Trophoblast cell (in vitro differentiated cells and primary cell): ENCODE results near the gene THSD4.

Experiments used
- DNase-seq, 2 donors: peaks; one replicate each; pipeline ENCODE4 v3.0.0-alpha.2; 2016
- H2AFZ ChIP-seq: 2 replicates; pipeline ENCODE4 v1.6.1; 2013; ENCODE audit warnings: low read length, moderate library complexity, mild to moderate bottlenecking; ENCODE audit not compliant: insufficient read depth, poor library complexity
- H2AK5ac ChIP-seq: 2 replicates; pipeline ENCODE4 v1.6.1; 2013; ENCODE audit warnings: mild to moderate bottlenecking, low read length
- H2BK120ac ChIP-seq: 2 replicates; pipeline ENCODE4 v1.6.1; 2013; ENCODE audit warnings: low read length, mild to moderate bottlenecking, moderate library complexity; ENCODE audit not compliant: insufficient read depth, poor library complexity
- H2BK12ac ChIP-seq: 2 replicates; pipeline ENCODE4 v1.6.1; 2013; ENCODE audit warnings: mild to moderate bottlenecking, low read length, moderate library complexity
- H2BK5ac ChIP-seq: 2 replicates; pipeline ENCODE4 v1.6.1; 2013; ENCODE audit warnings: low read length, low read depth, moderate library complexity, mild to moderate bottlenecking; ENCODE audit not compliant: poor library complexity
- H3K14ac ChIP-seq: 2 replicates; pipeline ENCODE4 v1.6.1; 2013; ENCODE audit warnings: mild to moderate bottlenecking, low read length
- H3K18ac ChIP-seq: 2 replicates; pipeline ENCODE4 v1.6.1; 2013; ENCODE audit warnings: mild to moderate bottlenecking, low read length
- H3K23ac ChIP-seq: 2 replicates; pipeline ENCODE4 v1.6.1; 2013; ENCODE audit warnings: low read length
- H3K27ac ChIP-seq: 2 replicates; pipeline ENCODE4 v1.5.1; 2013; ENCODE audit warnings: low read depth, mild to moderate bottlenecking, inconsistent platforms, low read length, moderate library complexity
- H3K27me3 ChIP-seq: 2 replicates; pipeline ENCODE4 v1.6.1; 2013; ENCODE audit warnings: inconsistent platforms, mild to moderate bottlenecking, low read length, moderate library complexity; ENCODE audit not compliant: insufficient read depth
- H3K36me3 ChIP-seq, 2 experiments: 1 replicate in 1 of 2; 2 replicates in 1 of 2; pipeline ENCODE4 v1.6.1; 2013; ENCODE audit warnings: low read length in 2 of 2, mild to moderate bottlenecking in 2 of 2, moderate library complexity in 1 of 2; ENCODE audit not compliant: insufficient read depth in 2 of 2, control insufficient read depth in 1 of 2
- H3K4ac ChIP-seq: 2 replicates; pipeline ENCODE4 v1.6.1; 2013; ENCODE audit warnings: low read depth, mild to moderate bottlenecking, low read length, moderate library complexity
- H3K4me1 ChIP-seq, 2 experiments: 1 replicate in 1 of 2; 2 replicates in 1 of 2; pipeline ENCODE4 v1.6.1; 2013; ENCODE audit warnings: low read length in 2 of 2, mild to moderate bottlenecking in 2 of 2, moderate library complexity in 1 of 2; ENCODE audit not compliant: insufficient read depth in 2 of 2, control insufficient read depth in 1 of 2
- H3K4me2 ChIP-seq: 2 replicates; pipeline ENCODE4 v1.6.1; 2013; ENCODE audit warnings: inconsistent platforms, mild to moderate bottlenecking, low read length, moderate library complexity
- H3K4me3 ChIP-seq: 2 replicates; pipeline ENCODE4 v1.5.1; 2013; ENCODE audit warnings: mild to moderate bottlenecking, low read depth, low read length, inconsistent platforms
- H3K79me1 ChIP-seq: one replicate; pipeline ENCODE4 v1.6.1; 2013; ENCODE audit warnings: low read length
- H3K79me2 ChIP-seq: 2 replicates; pipeline ENCODE4 v1.6.1; 2013; ENCODE audit warnings: low read length, mild to moderate bottlenecking; ENCODE audit not compliant: control insufficient read depth, insufficient read depth, poor library complexity
- H3K9ac ChIP-seq: 2 replicates; pipeline ENCODE4 v1.6.1; 2013; ENCODE audit warnings: mild to moderate bottlenecking, low read length
- H3K9me3 ChIP-seq: 2 replicates; pipeline ENCODE4 v1.6.1; 2013; ENCODE audit warnings: low read depth, mild to moderate bottlenecking, control low read depth, inconsistent platforms, low read length; ENCODE audit not compliant: insufficient read depth
- H4K12ac ChIP-seq: 2 replicates; pipeline ENCODE4 v1.6.1; 2013; ENCODE audit warnings: low read depth, mild to moderate bottlenecking, low read length, moderate library complexity
- H4K8ac ChIP-seq: 2 replicates; pipeline ENCODE4 v1.6.1; 2013; ENCODE audit warnings: low read depth, mild to moderate bottlenecking, low read length, moderate library complexity
- H4K91ac ChIP-seq: one replicate; pipeline ENCODE4 v1.6.1; 2013; ENCODE audit warnings: low read depth, mild to moderate bottlenecking, low read length, moderate library complexity
- WGBS: extraction: QIAGEN DNeasy Blood & Tissue Kit; methylation state at CpG from one replicate; pipeline ENCODE4 v1.1.7; 2013; ENCODE audit warnings: missing lambda C conversion rate; ENCODE audit not compliant: insufficient read length, insufficient coverage; ENCODE audit errors: extremely low coverage; 5-methylcytosine and 5-hydroxymethylcytosine counted together

Gene THSD4

GRCh38 chr15:71362556-71362955, 247.3 kb downstream of the THSD4 start:
- H3K27ac ChIP-seq = no peak overlapping the region
- H3K4me2 ChIP-seq = no peak overlapping the region
- H3K9ac ChIP-seq = no peak overlapping the region
- no peak overlapping the region for H3K23ac ChIP-seq
- no peak overlapping the region for H2BK5ac ChIP-seq
- peaks cover 0 to 4% of the 10 kb centered on the region in 2 experiments for H3K4me1 ChIP-seq
- H4K91ac ChIP-seq = no peak overlapping the region
- H2BK12ac ChIP-seq = no peak overlapping the region
- no peak overlapping the region for H2AFZ ChIP-seq
- WGBS = no CpG with 5 or more reads among the region's 8 CpGs
- no peak overlapping the region for H3K4ac ChIP-seq
- peaks cover 2% of the 10 kb centered on the region for H3K79me1 ChIP-seq
- no peak overlapping the region for H3K18ac ChIP-seq
- no peak overlapping the region for H3K4me3 ChIP-seq
- H3K14ac ChIP-seq = no peak overlapping the region
- no peaks in the 10 kb centered on the region for H3K36me3 ChIP-seq
- H4K8ac ChIP-seq = no peak overlapping the region
- no peak overlapping the region for H2AK5ac ChIP-seq
- no peak for DNase-seq
- H3K79me2 ChIP-seq = no peaks in the 10 kb centered on the region
- H2BK120ac ChIP-seq = no peak overlapping the region
- H4K12ac ChIP-seq = no peak overlapping the region
- H3K27me3 ChIP-seq = no peaks in the 10 kb centered on the region
- no peaks in the 10 kb centered on the region for H3K9me3 ChIP-seq

DNA sequence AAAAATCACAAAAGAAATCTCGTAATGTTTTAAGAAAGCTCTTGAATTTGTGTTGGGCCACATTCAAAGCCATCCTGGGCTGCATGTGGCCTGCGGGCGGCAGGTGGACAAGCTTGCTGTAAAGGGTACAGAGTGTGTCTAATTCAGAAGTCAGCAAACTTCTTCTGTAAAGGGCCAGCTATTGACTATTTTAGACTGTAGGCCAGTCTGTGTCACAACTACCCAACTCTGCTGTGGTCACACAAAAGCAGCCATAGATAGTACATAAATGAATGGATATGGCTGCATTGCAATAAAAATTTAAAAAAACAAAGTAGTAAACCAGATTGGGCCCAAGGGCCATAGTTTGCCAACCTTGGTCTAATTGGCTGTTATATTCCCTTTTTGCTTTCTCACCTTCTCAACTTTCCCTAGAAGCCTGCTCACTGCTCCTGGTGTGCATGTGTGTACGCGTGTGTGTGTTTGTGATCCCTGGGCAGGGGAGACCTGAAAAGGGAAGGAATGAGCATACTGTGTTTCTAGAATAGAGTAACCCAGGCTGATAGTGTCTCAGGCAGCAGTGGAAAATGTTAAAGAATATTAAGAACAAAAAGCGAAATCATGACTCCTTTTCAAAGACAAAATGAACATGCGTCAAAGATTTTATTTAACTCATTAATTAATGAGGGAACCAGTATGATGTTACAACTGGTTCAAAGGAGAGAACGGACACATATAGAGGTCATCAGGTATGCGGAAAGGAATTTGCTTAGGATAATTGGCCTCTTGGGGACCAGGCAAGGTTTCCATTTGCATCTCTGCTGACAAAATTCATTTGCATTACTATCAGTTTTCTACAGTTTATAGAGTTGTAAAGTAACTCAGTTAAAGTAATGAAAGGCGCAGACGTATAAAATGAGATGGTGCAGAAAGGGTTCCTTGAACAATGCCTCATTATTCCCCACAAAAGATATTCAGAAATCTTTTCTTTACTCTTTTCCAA, 248.0 kb downstream of the THSD4 start:
- no peak overlapping the region for H4K12ac ChIP-seq

GRCh38 chr15:71364117-71364584, 248.9 kb downstream of the THSD4 start:
- WGBS = no CpG with 5 or more reads among the region's 5 CpGs
- Histone ChIP-seq H2BK5ac (no peak overlapping the region), H2BK12ac (no peak overlapping the region), H3K9ac (no peak overlapping the region), H3K4me1 (peaks cover 0 to 4% of the 10 kb centered on the region in 2 experiments), H4K8ac (no peak overlapping the region), H3K36me3 (no peaks in the 10 kb centered on the region), H3K4me3 (no peak overlapping the region), H3K14ac (no peak overlapping the region), H2AFZ (peak overlapping the region; percentile 23), H3K4ac (no peak overlapping the region), H3K79me1 (peaks cover 2% of the 10 kb centered on the region), H3K18ac (no peak overlapping the region), H3K27ac (no peak overlapping the region), H3K79me2 (no peaks in the 10 kb centered on the region), H3K23ac (no peak overlapping the region), H3K9me3 (no peaks in the 10 kb centered on the region), H3K4me2 (no peak overlapping the region), H4K12ac (no peak overlapping the region), H4K91ac (no peak overlapping the region), H2BK120ac (peak overlapping the region; percentile 10), H2AK5ac (no peak overlapping the region), H3K27me3 (no peaks in the 10 kb centered on the region)
- peak in 1 of 2 donors; percentile 8 for DNase-seq

More for the DNA sequence above, 248.0 kb downstream of the THSD4 start:
- Histone ChIP-seq H3K4me2 (no peak overlapping the region), H3K36me3 (no peaks in the 10 kb centered on the region), H3K79me2 (no peaks in the 10 kb centered on the region), H3K4me3 (no peak overlapping the region), H3K9me3 (no peaks in the 10 kb centered on the region), H3K9ac (no peak overlapping the region), H3K23ac (no peak overlapping the region), H4K91ac (no peak overlapping the region), H2AFZ (no peak overlapping the region), H2BK5ac (no peak overlapping the region), H2BK120ac (no peak overlapping the region), H3K27ac (no peak overlapping the region), H3K27me3 (no peaks in the 10 kb centered on the region), H2BK12ac (no peak overlapping the region), H4K8ac (no peak overlapping the region), H3K14ac (no peak overlapping the region), H2AK5ac (no peak overlapping the region), H3K4me1 (peaks cover 0 to 4% of the 10 kb centered on the region in 2 experiments), H3K79me1 (peaks cover 2% of the 10 kb centered on the region), H3K18ac (no peak overlapping the region), H3K4ac (no peak overlapping the region)
- DNase-seq = no peak
- no CpG with 5 or more reads among the region's 11 CpGs for WGBS

DNA sequence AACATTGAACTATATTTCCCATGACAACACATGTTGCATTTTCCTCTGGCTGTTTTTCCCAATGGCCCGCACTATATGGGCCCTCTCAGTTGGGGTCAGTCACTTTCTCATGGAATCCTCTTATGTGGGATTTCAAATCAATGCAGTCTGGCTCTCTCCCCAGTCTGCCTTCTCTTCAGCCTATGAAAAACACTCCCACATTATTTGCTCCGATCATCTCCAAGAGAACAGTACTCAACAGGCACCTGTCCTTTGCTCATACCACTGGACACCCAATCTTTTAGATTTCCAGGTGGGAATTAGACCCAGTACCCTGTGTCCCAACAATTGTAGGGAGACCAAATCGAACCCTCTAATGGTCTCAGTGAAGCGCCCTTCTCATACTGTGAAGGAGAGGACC, 251.3 kb downstream of the THSD4 start:
- no peak overlapping the region for H3K23ac ChIP-seq
- no peak overlapping the region for H2BK5ac ChIP-seq
- no peak overlapping the region for H3K27ac ChIP-seq
- no peak overlapping the region for H2BK120ac ChIP-seq
- H3K4ac ChIP-seq = no peak overlapping the region
- peaks cover 2% of the 10 kb centered on the region for H3K79me1 ChIP-seq
- no CpG with 5 or more reads among the region's 4 CpGs for WGBS
- no peak overlapping the region for H3K14ac ChIP-seq
- peaks cover 0 to 4% of the 10 kb centered on the region in 2 experiments for H3K4me1 ChIP-seq
- no peaks in the 10 kb centered on the region for H3K79me2 ChIP-seq
- H2BK12ac ChIP-seq = no peak overlapping the region
- no peak overlapping the region for H3K4me2 ChIP-seq
- DNase-seq = no peak
- no peaks in the 10 kb centered on the region for H3K36me3 ChIP-seq
- H2AFZ ChIP-seq = no peak overlapping the region
- no peaks in the 10 kb centered on the region for H3K27me3 ChIP-seq
- no peak overlapping the region for H4K12ac ChIP-seq
- H4K91ac ChIP-seq = no peak overlapping the region
- no peak overlapping the region for H3K18ac ChIP-seq
- H3K9ac ChIP-seq = peak overlapping the region; percentile 11
- no peak overlapping the region for H4K8ac ChIP-seq
- no peak overlapping the region for H3K4me3 ChIP-seq
- no peaks in the 10 kb centered on the region for H3K9me3 ChIP-seq
- no peak overlapping the region for H2AK5ac ChIP-seq
